NCI-H226 (cell line): ENCODE measurements around the gene HS3ST2.
"Not testable (repeated sequence)": the region's sequence is repeated elsewhere in the genome, so short reads cannot be mapped to it uniquely, and the experiment has no call there.

Source experiments
- DNase-seq: peaks from one replicate; pipeline ENCODE4 v3.0.0-alpha.2; 2015

The HS3ST2 gene

GRCh38 chr16:22814711-22815105 is 746 bp downstream of the HS3ST2 start:
- DNase-seq, result no peak

GRCh38 chr16:22815863-22816262 is 1.9 kb downstream of the HS3ST2 start:
- DNase-seq, result no peak

- no peak for DNase-seq
Observed at GRCh38 chr16:22816475-22816874, 2.5 kb downstream of the HS3ST2 start.

GRCh38 chr16:22818736-22819135 is 4.8 kb downstream of the HS3ST2 start:
- DNase-seq, result not testable (repeated sequence)

- no peak for DNase-seq
Observed at GRCh38 chr16:22838681-22839080, 24.7 kb downstream of the HS3ST2 start.

- DNase-seq, result not testable (repeated sequence)
Observed at GRCh38 chr16:22842031-22842430, 28.1 kb downstream of the HS3ST2 start.

GRCh38 chr16:22843122-22843521 is 29.2 kb downstream of the HS3ST2 start:
- DNase-seq, result no peak

- no peak for DNase-seq
Observed at GRCh38 chr16:22843856-22844255, 29.9 kb downstream of the HS3ST2 start.

GRCh38 chr16:22844416-22844815 is 30.5 kb downstream of the HS3ST2 start:
- no peak for DNase-seq

GRCh38 chr16:22847100-22847499 is 33.1 kb downstream of the HS3ST2 start:
- no peak for DNase-seq

- DNase-seq, result no peak
Observed at GRCh38 chr16:22847690-22848089, 33.7 kb downstream of the HS3ST2 start.

- no peak for DNase-seq
Observed at GRCh38 chr16:22848451-22848850, 34.5 kb downstream of the HS3ST2 start.

- DNase-seq, result no peak
Observed at GRCh38 chr16:22849517-22849916, 35.6 kb downstream of the HS3ST2 start.

- DNase-seq, result no peak
Observed at GRCh38 chr16:22855231-22855630, 41.3 kb downstream of the HS3ST2 start.

GRCh38 chr16:22857296-22858025 is 43.5 kb downstream of the HS3ST2 start:
- no peak for DNase-seq

- no peak for DNase-seq
Observed at GRCh38 chr16:22859925-22860324, 46.0 kb downstream of the HS3ST2 start.

- DNase-seq, result no peak
Observed at GRCh38 chr16:22861580-22861979, 47.6 kb downstream of the HS3ST2 start.

- DNase-seq, result no peak
Observed at GRCh38 chr16:22862046-22862445, 48.1 kb downstream of the HS3ST2 start.

GRCh38 chr16:22864375-22864774 is 50.4 kb downstream of the HS3ST2 start:
- DNase-seq, result no peak

GRCh38 chr16:22868593-22869224 is 54.7 kb downstream of the HS3ST2 start:
- DNase-seq, result no peak

- DNase-seq, result no peak
Observed at GRCh38 chr16:22871861-22872260, 57.9 kb downstream of the HS3ST2 start.

- no peak for DNase-seq
Observed at GRCh38 chr16:22874394-22874793, 60.4 kb downstream of the HS3ST2 start.

- no peak for DNase-seq
Observed at GRCh38 chr16:22878955-22879354, 65.0 kb downstream of the HS3ST2 start.

GRCh38 chr16:22879466-22879865 is 65.5 kb downstream of the HS3ST2 start:
- DNase-seq, result no peak

- no peak for DNase-seq
Observed at GRCh38 chr16:22882981-22883380, 69.0 kb downstream of the HS3ST2 start.
